ENCODE results near the gene SLC20A1. TPM values are rescaled to one million over a fixed set of nuclear protein-coding genes. Genes with fewer than 3 reads are reported as not detected.

The SLC20A1 gene
- total RNA-seq, 1 experiment from 2014 or later, result 123 TPM

GRCh38 chr2:112641701-112642100 lies 4.0 kb upstream of the SLC20A1 start:
- Histone ChIP-seq H2BK12ac (ENCODE audit: insufficient read length, low read depth, low read length) (no peak overlapping the region), H3K4me2 (ENCODE audit: insufficient read depth, insufficient read length, low read length) (no peak overlapping the region), H4K91ac (ENCODE audit: insufficient read length, low read depth, low read length) (no peak overlapping the region), H3K56ac (ENCODE audit: insufficient read length, low read depth, low read length) (no peak overlapping the region), H3K27ac (ENCODE audit: insufficient read length, low read depth, low read length) (no peak overlapping the region), H3K9me3 (ENCODE audit: control insufficient read depth, low read depth, low read length) (no peaks in the 10 kb centered on the region), H3K18ac (ENCODE audit: insufficient read length, low read depth, low read length) (no peak overlapping the region), H3K4me1 (ENCODE audit: insufficient read depth, low read length) (0 out of 2 replicates have a peak, but pooled peaks cover 3% of the 10 kb centered on the region), H3K79me2 (ENCODE audit: insufficient read depth, low read length) (peaks cover 4% of the 10 kb centered on the region; the same call in 1 of the 2 replicates), H3T11ph (ENCODE audit: low read length) (no peak overlapping the region), H2AK5ac (ENCODE audit: insufficient read length, low read length) (no peak overlapping the region), H2BK120ac (ENCODE audit: low read depth, low read length, poor library complexity, severe bottlenecking) (no peak overlapping the region), H3K9ac (ENCODE audit: extremely low read depth, insufficient read length, low read length) (no peak overlapping the region), H3K23ac (ENCODE audit: insufficient read length, low read depth, low read length) (no peak overlapping the region), H2BK20ac (ENCODE audit: low read depth, low read length, poor library complexity, severe bottlenecking) (no peak overlapping the region), H4K8ac (replicated peaks; ENCODE audit: insufficient read length, low read depth, low read length) (no peak overlapping the region), H3K14ac (ENCODE audit: insufficient read depth, low read length) (no peak overlapping the region), H4K20me1 (ENCODE audit: control insufficient read depth, insufficient read depth, insufficient read length) (no peaks in the 10 kb centered on the region), H3K79me1 (ENCODE audit: insufficient read depth, low read depth, low read length, poor library complexity, severe bottlenecking) (no peaks in the 10 kb centered on the region), H3K27me3 (ENCODE audit: insufficient read depth, low read length) (no peaks in the 10 kb centered on the region), H4K5ac (ENCODE audit: insufficient read length, low read depth, low read length) (no peak overlapping the region), H2AFZ (ENCODE audit: low read length) (no peak overlapping the region), H2BK5ac (ENCODE audit: insufficient read length, low read length) (no peak overlapping the region), H3K4ac (ENCODE audit: low read depth, low read length) (no peak overlapping the region), H3K23me2 (ENCODE audit: insufficient read length, low read depth, low read length, poor library complexity, severe bottlenecking) (peaks cover 6% of the 10 kb centered on the region), H2BK15ac (ENCODE audit: low read depth, low read length) (no peak overlapping the region)
- H3K27ac Mint-ChIP-seq, result no peak overlapping the region
- no peaks in the 10 kb centered on the region for H3K9me3 Mint-ChIP-seq
- H3K27me3 Mint-ChIP-seq (ENCODE audit: low read depth), result peaks cover 14% of the 10 kb centered on the region
- DNase-seq, result no peak
- H3K4me3 Mint-ChIP-seq, result no peak overlapping the region
- WGBS (ENCODE audit: extremely low coverage, insufficient read length, low lambda C conversion rate), result no CpG with 5 or more reads among the region's 2 CpGs
- TF ChIP-seq, protein P1, sequence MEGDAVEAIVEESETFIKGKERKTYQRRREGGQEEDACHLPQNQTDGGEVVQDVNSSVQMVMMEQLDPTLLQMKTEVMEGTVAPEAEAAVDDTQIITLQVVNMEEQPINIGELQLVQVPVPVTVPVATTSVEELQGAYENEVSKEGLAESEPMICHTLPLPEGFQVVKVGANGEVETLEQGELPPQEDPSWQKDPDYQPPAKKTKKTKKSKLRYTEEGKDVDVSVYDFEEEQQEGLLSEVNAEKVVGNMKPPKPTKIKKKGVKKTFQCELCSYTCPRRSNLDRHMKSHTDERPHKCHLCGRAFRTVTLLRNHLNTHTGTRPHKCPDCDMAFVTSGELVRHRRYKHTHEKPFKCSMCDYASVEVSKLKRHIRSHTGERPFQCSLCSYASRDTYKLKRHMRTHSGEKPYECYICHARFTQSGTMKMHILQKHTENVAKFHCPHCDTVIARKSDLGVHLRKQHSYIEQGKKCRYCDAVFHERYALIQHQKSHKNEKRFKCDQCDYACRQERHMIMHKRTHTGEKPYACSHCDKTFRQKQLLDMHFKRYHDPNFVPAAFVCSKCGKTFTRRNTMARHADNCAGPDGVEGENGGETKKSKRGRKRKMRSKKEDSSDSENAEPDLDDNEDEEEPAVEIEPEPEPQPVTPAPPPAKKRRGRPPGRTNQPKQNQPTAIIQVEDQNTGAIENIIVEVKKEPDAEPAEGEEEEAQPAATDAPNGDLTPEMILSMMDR (conservative IDR thresholded peaks at IDR 0.05), result no peak
- H3K4me1 Mint-ChIP-seq, result peaks cover 18 to 27% of the 10 kb centered on the region in 2 experiments
- H3K36me3 Mint-ChIP-seq (ENCODE audit: insufficient read depth in 1 of 3, low read depth in 3 of 3), result peaks cover 0 to under 1% (median under 1%) of the 10 kb centered on the region in 3 experiments; a peak in 4 of 7 replicates

All from H9 (cell line).